ENCODE data around the gene SNAP91.

DNA sequence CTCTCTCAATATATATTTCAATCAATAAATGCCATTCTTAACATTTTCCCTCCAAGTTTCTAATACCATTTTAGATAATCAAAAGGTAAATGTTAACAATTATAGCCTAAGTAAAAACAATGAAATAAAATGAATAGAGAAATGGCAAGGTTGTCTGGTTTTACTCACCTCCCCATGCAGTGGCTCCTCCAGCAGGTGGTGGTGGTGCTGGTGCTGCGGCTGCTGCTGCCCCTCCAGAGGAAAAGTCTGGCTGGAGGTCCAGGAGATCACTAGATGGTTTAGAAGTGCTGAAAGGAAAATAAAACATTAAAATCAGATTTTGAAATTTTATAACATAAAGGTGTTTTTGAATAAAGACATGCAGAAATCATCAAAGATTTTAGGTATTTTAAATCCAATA lies 103.4 kb downstream of the SNAP91 start:
- TF ChIP-seq, protein P1, sequence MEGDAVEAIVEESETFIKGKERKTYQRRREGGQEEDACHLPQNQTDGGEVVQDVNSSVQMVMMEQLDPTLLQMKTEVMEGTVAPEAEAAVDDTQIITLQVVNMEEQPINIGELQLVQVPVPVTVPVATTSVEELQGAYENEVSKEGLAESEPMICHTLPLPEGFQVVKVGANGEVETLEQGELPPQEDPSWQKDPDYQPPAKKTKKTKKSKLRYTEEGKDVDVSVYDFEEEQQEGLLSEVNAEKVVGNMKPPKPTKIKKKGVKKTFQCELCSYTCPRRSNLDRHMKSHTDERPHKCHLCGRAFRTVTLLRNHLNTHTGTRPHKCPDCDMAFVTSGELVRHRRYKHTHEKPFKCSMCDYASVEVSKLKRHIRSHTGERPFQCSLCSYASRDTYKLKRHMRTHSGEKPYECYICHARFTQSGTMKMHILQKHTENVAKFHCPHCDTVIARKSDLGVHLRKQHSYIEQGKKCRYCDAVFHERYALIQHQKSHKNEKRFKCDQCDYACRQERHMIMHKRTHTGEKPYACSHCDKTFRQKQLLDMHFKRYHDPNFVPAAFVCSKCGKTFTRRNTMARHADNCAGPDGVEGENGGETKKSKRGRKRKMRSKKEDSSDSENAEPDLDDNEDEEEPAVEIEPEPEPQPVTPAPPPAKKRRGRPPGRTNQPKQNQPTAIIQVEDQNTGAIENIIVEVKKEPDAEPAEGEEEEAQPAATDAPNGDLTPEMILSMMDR (IDR thresholded peaks at IDR 0.05), result no peak
- no peak for TF ChIP-seq POLR2A (IDR thresholded peaks at IDR 0.05)
